Neural progenitor cell (in vitro differentiated cells): Measurements from ENCODE around the gene NRF1. TPM values are rescaled to one million over a fixed set of nuclear protein-coding genes. Genes with fewer than 3 reads are reported as not detected.
"Not testable (repeated sequence)": the region's sequence is repeated elsewhere in the genome, so short reads cannot be mapped to it uniquely, and the experiment has no call there.

Source experiments
- DNase-seq: peaks from one replicate; pipeline ENCODE4 v3.0.0-alpha.2; 2016; ENCODE audit warnings: low spot score
- H2AFZ ChIP-seq: fragments of 200-600 bp; sonication (generic); replicated peaks from 2 replicates; pipeline ENCODE4 v1.6.1; 2016; ENCODE audit warnings: antibody characterized with exemption
- H3F3A ChIP-seq: fragments of 200-600 bp; sonication (generic); 2 replicates; pipeline ENCODE4 v1.6.1; 2016; ENCODE audit warnings: antibody characterized with exemption, low read depth
- H3K27ac ChIP-seq: fragments of 200-600 bp; sonication (generic); 2 replicates; pipeline ENCODE4 v1.5.1; 2016; ENCODE audit warnings: mild to moderate bottlenecking
- H3K27me3 ChIP-seq: fragments of 200-600 bp; sonication (generic); 2 replicates; pipeline ENCODE4 v1.6.1; 2016; ENCODE audit warnings: mild to moderate bottlenecking, moderate library complexity
- H3K36me3 ChIP-seq: fragments of 200-600 bp; sonication (generic); 2 replicates; pipeline ENCODE4 v1.5.1; 2016
- H3K4me1 ChIP-seq: fragments of 200-600 bp; sonication (generic); 2 replicates; pipeline ENCODE4 v1.6.1; 2016; ENCODE audit warnings: mixed run types
- H3K4me2 ChIP-seq: fragments of 200-600 bp; sonication (generic); 2 replicates; pipeline ENCODE4 v1.6.1; 2016
- H3K4me3 ChIP-seq: fragments of 200-600 bp; sonication (generic); 2 replicates; pipeline ENCODE4 v1.5.1; 2016
- H3K79me2 ChIP-seq: fragments of 200-600 bp; sonication (generic); 2 replicates; pipeline ENCODE4 v1.6.1; 2016; ENCODE audit warnings: low read depth
- H3K9ac ChIP-seq: fragments of 200-600 bp; sonication (generic); 2 replicates; pipeline ENCODE4 v1.6.1; 2016
- H3K9me3 ChIP-seq: fragments of 200-600 bp; sonication (generic); 2 replicates; pipeline ENCODE4 v1.5.1; 2016; ENCODE audit warnings: low read depth
- H4K20me1 ChIP-seq: fragments of 200-600 bp; sonication (generic); 2 replicates; pipeline ENCODE4 v1.6.1; 2016; ENCODE audit warnings: low read depth
- H3K27ac Mint-ChIP-seq: 3 replicates; pipeline ENCODE4 v1.8.0; 2021; ENCODE audit warnings: mixed read lengths
- H3K27me3 Mint-ChIP-seq: 2 replicates; pipeline ENCODE4 v1.8.0; 2022; ENCODE audit warnings: low read depth, mild to moderate bottlenecking, inconsistent platforms, moderate library complexity, mixed read lengths; ENCODE audit not compliant: insufficient read depth
- H3K36me3 Mint-ChIP-seq: 3 replicates; pipeline ENCODE4 v1.8.0; 2021; ENCODE audit warnings: mixed read lengths
- H3K4me1 Mint-ChIP-seq: 3 replicates; pipeline ENCODE4 v1.8.0; 2021; ENCODE audit warnings: mixed read lengths
- H3K4me3 Mint-ChIP-seq: 3 replicates; pipeline ENCODE4 v1.8.0; 2021; ENCODE audit warnings: mild to moderate bottlenecking, moderate library complexity, mixed read lengths
- H3K9me3 Mint-ChIP-seq: 3 replicates; pipeline ENCODE4 v1.8.0; 2020; ENCODE audit warnings: mixed read lengths
- CTCF ChIP-seq: fragments of 200-600 bp; sonication (generic); IDR thresholded peaks from 2 replicates; pipeline ENCODE4 v1.5.1; 2017; ENCODE audit warnings: antibody characterized with exemption, mild to moderate bottlenecking
- EZH2 ChIP-seq: fragments of 200-600 bp; sonication (generic); IDR thresholded peaks from 2 replicates; pipeline ENCODE4 v1.6.1; 2017; ENCODE audit warnings: antibody characterized with exemption, mild to moderate bottlenecking, moderate library complexity
- EZH2phosphoT487 ChIP-seq: fragments of 200-600 bp; sonication (generic); IDR thresholded peaks from 2 replicates; pipeline ENCODE4 v1.6.1; 2017; ENCODE audit warnings: antibody characterized with exemption
- total RNA-seq: library from RNA; depleted of rRNA; stranded (reverse); fragments of >200 nt; gene quantifications from 2 replicates; pipeline ENCODE4 v1.2.3, GENCODE V29; 2015; ENCODE audit warnings: low replicate concordance

The NRF1 gene
- total RNA-seq, 1 donor from 2014 or later = 22.9 TPM

GRCh38 chr7:129597672-129598071 lies 13.8 kb upstream of the NRF1 start:
- no peaks in the 10 kb centered on the region for H3F3A ChIP-seq
- H3K4me3 Mint-ChIP-seq = no peak overlapping the region
- no peak for DNase-seq
- peaks cover 10% of the 10 kb centered on the region for H3K36me3 Mint-ChIP-seq
- H3K27me3 Mint-ChIP-seq = no peaks in the 10 kb centered on the region
- no peak for TF ChIP-seq EZH2phosphoT487
- no peak for TF ChIP-seq CTCF
- no peak for TF ChIP-seq EZH2
- H3K4me1 Mint-ChIP-seq = peaks cover 5% of the 10 kb centered on the region
- H3K9me3 ChIP-seq = no peaks in the 10 kb centered on the region
- H3K4me1 ChIP-seq = no peaks in the 10 kb centered on the region
- no peak overlapping the region for H2AFZ ChIP-seq
- no peak overlapping the region for H3K4me3 ChIP-seq
- H3K27ac Mint-ChIP-seq = no peak overlapping the region
- H3K4me2 ChIP-seq = no peak overlapping the region
- H4K20me1 ChIP-seq = no peaks in the 10 kb centered on the region
- H3K27me3 ChIP-seq = no peaks in the 10 kb centered on the region
- no peaks in the 10 kb centered on the region for H3K79me2 ChIP-seq
- H3K9ac ChIP-seq = no peak overlapping the region
- H3K36me3 ChIP-seq = no peaks in the 10 kb centered on the region
- H3K9me3 Mint-ChIP-seq = no peaks in the 10 kb centered on the region
- no peak overlapping the region for H3K27ac ChIP-seq

DNA sequence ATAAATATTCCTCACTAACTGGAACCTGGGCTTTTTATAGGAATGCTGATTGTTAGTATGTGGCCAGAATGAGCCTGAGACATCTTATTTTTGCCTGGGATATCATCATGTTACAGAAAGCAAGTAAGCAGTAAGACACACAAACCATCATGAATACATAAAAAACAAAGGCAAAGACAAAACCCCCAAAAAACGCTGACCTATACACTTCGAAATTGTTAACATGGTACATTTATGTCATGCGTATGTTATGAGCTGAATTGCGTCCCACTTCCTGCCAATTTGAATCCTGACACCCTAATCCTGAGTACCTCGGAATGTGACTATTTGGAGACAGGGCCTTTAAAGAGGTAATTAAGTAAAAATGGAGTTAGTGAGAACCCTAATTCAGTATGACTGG lies 12.3 kb upstream of the NRF1 start:
- H3K4me1 Mint-ChIP-seq = peaks cover 5% of the 10 kb centered on the region
- Histone ChIP-seq H3F3A (no peaks in the 10 kb centered on the region), H4K20me1 (no peaks in the 10 kb centered on the region), H3K4me3 (no peak overlapping the region), H3K4me2 (no peak overlapping the region), H3K9ac (no peak overlapping the region), H2AFZ (no peak overlapping the region), H3K27ac (no peak overlapping the region), H3K9me3 (no peaks in the 10 kb centered on the region), H3K79me2 (no peaks in the 10 kb centered on the region), H3K4me1 (no peaks in the 10 kb centered on the region), H3K27me3 (no peaks in the 10 kb centered on the region), H3K36me3 (no peaks in the 10 kb centered on the region)
- no peaks in the 10 kb centered on the region for H3K9me3 Mint-ChIP-seq
- H3K27me3 Mint-ChIP-seq = no peaks in the 10 kb centered on the region
- no peak for DNase-seq
- no peak for TF ChIP-seq CTCF
- no peak for TF ChIP-seq EZH2
- TF ChIP-seq EZH2phosphoT487 = no peak
- no peak overlapping the region for H3K4me3 Mint-ChIP-seq
- H3K27ac Mint-ChIP-seq = no peak overlapping the region
- H3K36me3 Mint-ChIP-seq = peaks cover 8% of the 10 kb centered on the region

- H3K9ac ChIP-seq, H2AFZ ChIP-seq, H3K27me3 ChIP-seq, H3K4me1 Mint-ChIP-seq, H3K9me3 ChIP-seq, DNase-seq, H3K36me3 ChIP-seq, H3K27ac Mint-ChIP-seq, H3K4me3 ChIP-seq, H3K4me1 ChIP-seq, H3K27ac ChIP-seq, H3K4me3 Mint-ChIP-seq, H3K27me3 Mint-ChIP-seq, H3K4me2 ChIP-seq, H3K79me2 ChIP-seq, H3K9me3 Mint-ChIP-seq: not testable (repeated sequence)
- H4K20me1 ChIP-seq = peaks cover 12% of the 10 kb centered on the region
- H3K36me3 Mint-ChIP-seq = peaks cover 23% of the 10 kb centered on the region
- peaks cover 18% of the 10 kb centered on the region for H3F3A ChIP-seq
Observed at GRCh38 chr7:129603594-129603993, 7.9 kb upstream of the NRF1 start.

DNA sequence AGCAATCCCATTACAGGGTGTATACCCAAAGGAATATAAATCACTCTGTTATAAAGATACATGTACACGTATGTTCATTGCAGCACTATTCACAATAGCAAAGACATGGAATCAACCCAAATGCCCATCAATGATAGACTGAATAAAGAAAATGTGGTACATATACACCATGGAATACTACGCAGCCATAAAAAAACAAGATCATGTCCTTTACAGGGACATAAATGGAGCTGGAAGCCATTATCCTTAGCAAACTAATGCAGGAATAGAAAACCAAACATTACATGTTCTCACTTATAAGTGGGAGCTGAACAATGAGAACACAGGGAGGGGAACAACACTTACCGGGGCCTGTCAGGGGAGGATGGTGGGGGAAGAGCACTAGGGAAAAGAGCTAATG lies 7.5 kb upstream of the NRF1 start:
- Histone ChIP-seq H3F3A (peaks cover 22% of the 10 kb centered on the region), H4K20me1 (peaks cover 13% of the 10 kb centered on the region)
- DNase-seq, H3K4me3 Mint-ChIP-seq, H3K9ac ChIP-seq, H3K27ac Mint-ChIP-seq, H3K4me3 ChIP-seq, H3K9me3 Mint-ChIP-seq, H3K36me3 ChIP-seq, H3K27me3 ChIP-seq, H3K79me2 ChIP-seq, H2AFZ ChIP-seq, H3K27me3 Mint-ChIP-seq, H3K27ac ChIP-seq, H3K4me2 ChIP-seq, H3K9me3 ChIP-seq, H3K4me1 Mint-ChIP-seq, H3K4me1 ChIP-seq: not testable (repeated sequence)
- H3K36me3 Mint-ChIP-seq = peaks cover 27% of the 10 kb centered on the region
